GM21786 (cell line): ENCODE results near the gene RASGRP3.

Experiments
- ATAC-seq: cut with Tn5 transposase; IDR thresholded peaks from one replicate; pipeline ENCODE4 v1.9.1; 2021; ENCODE audit not compliant: unreplicated experiment

RASGRP3 gene

GRCh38 chr2:33614190-33614589, 137.7 kb downstream of the RASGRP3 start:
- no peak for ATAC-seq
